GM18517 (cell line): Measurements from ENCODE around the gene CALCOCO1.

Experiments
- ATAC-seq: cut with Tn5 transposase; IDR thresholded peaks from one replicate; pipeline ENCODE4 v1.9.1; 2021; ENCODE audit warnings: mild to moderate bottlenecking, moderate library complexity; ENCODE audit not compliant: unreplicated experiment

Gene CALCOCO1

GRCh38 chr12:53670308-53670707, 56.9 kb downstream of the CALCOCO1 start:
- ATAC-seq: no peak

GRCh38 chr12:53667080-53667479, 60.2 kb downstream of the CALCOCO1 start:
- ATAC-seq: no peak

GRCh38 chr12:53664936-53665335, 62.3 kb downstream of the CALCOCO1 start:
- ATAC-seq: no peak

- ATAC-seq: no peak
Observed at GRCh38 chr12:53664191-53664590, 63.1 kb downstream of the CALCOCO1 start.

- no peak for ATAC-seq
Observed at GRCh38 chr12:53660041-53660440, 67.2 kb downstream of the CALCOCO1 start.

GRCh38 chr12:53659571-53659981, 67.7 kb downstream of the CALCOCO1 start:
- no peak for ATAC-seq

GRCh38 chr12:53659011-53659551, 68.2 kb downstream of the CALCOCO1 start:
- ATAC-seq: no peak
